ENCODE measurements around the gene SH3RF2.

The SH3RF2 gene

DNA sequence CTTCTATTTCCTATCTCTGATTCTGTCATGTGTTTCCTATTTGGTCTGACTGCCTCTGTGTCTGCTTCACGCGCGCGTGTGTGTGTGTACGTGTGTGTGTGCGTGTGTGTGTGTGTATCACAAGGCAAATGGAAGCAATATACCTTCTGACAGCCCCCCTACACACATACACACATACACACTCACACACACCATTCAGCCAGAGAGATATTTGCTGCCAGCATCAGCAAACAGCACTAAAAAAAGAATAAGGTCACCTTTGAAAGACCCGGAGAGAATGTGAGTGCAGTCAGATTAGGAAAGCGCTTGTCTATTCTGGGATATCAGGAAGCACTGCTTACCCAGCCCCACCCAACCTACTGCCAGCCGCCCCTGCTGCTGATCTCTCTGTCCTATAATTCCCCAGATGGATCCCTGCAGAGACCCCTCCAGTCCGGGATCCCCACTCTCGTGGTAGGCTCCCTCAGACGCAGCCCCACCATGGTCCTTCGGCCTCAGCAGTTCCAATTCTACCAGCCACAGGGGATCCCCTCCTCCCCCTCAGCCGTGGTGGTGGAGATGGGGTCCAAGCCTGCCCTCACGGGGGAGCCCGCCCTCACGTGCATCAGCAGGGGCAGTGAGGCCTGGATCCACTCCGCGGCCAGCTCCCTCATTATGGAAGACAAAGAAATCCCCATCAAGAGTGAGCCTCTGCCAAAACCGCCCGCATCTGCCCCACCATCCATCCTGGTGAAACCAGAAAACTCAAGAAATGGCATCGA lies 123.3 kb downstream of the SH3RF2 start:
- H3K4me3 ChIP-seq = no peak overlapping the region
- no peak overlapping the region for H3K27ac ChIP-seq

DNA sequence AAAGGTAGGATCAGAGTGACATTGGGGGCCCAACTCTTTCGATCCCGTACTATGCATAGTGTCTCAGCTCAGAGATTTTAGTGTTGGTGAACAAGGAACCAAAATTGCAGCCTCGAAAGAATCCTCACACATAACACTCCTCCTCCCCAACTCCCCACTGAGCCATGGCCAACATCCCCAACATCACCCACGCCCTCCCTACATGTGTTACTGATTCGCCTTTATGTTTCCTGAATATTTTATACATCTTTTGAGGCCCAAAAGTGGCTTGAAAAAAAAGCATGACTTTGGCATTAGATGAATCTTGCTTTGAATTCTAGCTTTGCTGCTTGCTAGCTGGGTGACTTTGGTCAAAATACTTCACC lies 123.8 kb downstream of the SH3RF2 start:
- H3K27ac ChIP-seq = no peak overlapping the region
- no peak overlapping the region for H3K4me3 ChIP-seq

DNA sequence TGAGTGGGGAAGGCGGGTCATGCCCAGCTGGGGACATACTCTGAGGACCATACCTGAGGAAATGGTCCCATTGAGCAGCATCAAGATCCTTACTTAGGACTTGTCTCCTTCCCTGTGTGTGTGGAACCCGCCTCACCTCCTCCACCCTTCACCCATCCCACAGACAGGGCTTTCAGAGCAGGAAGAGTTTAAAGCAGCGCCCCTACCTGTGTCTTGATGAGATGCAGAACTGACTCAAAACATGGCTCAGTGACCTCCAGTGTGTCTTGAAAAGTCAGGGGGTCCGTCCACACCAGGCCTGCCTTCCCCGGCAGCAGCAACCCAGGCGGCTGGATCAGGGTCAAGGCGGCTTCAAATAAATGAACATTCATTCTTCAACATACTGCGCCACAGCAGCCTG lies 130.6 kb downstream of the SH3RF2 start:
- Histone ChIP-seq H3K4me3 (no peak overlapping the region), H3K27ac (no peak overlapping the region)

DNA sequence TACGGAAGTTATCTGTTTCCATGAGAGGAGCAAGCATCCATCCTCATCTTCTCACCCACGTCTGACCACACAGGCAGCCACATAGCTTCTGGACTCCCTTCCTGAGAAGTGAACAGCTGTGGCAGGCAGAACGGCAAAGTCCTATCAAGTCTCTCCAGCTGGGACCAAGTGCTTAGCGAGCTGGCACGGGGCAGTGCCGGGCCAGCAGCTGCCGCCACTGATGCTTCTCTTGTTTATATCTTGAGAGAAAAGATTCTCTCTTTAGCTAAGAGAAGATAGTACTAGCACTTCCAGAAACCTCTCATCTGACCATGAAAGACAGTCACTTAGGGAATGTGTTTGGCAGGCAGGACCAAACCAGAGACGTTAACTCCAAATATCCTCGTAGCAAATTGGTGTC lies 131.8 kb downstream of the SH3RF2 start:
- no peak overlapping the region for H3K4me3 ChIP-seq
- no peak overlapping the region for H3K27ac ChIP-seq

DNA sequence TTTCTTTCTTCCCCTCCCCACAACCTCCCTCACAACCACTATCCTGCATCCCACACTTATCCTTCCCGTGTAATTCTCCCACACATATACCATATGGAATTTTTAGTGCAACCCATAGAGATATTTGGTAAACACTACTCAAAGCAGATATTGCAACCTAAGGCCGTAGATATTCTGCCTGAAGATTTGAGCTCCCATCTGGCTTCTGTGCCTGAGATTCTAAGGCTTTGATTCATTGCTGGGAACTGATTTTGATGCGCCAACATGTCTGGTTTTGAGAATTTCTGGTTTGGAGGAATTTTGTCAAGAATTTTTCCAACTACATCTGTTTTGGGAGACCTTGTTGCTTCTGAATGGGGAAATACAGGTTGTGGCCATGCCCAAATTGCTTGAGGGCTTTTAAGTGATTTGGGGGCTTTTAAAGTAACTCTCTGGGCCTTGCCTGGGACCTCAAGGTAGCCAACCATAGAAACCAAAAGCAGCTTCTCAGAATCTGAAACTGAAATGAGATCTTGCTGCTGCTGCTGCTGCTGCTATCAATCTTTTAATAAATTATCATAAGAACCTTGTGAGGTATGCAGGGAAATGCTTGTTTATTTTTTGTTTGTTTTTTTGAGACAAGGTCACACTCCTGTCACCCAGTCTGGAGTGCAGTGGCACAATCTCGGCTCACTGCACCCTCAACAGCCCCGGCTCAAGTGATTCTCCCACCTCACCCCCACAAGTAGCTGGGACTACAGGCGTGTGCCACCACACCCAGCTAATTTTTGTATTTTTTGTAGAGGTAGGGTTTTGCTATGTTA lies 132.8 kb downstream of the SH3RF2 start:
- Histone ChIP-seq H3K27ac (no peak overlapping the region), H3K4me3 (no peak overlapping the region)

DNA sequence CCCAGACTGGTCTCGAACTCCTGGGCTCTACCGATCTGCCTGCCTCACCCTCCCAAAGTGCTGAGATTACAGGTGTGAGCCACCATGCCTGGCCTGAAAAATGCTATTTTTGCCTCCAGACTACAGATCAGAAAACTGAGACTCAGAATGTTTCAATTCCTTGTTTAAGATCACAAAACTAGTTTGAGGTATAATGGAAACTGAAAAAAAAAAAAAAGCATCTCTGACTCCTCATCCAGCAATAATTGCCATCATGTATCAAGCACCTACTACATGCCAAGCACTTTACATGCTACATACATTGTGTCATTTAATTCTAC lies 133.4 kb downstream of the SH3RF2 start:
- Histone ChIP-seq H3K4me3 (no peak overlapping the region), H3K27ac (no peak overlapping the region)

DNA sequence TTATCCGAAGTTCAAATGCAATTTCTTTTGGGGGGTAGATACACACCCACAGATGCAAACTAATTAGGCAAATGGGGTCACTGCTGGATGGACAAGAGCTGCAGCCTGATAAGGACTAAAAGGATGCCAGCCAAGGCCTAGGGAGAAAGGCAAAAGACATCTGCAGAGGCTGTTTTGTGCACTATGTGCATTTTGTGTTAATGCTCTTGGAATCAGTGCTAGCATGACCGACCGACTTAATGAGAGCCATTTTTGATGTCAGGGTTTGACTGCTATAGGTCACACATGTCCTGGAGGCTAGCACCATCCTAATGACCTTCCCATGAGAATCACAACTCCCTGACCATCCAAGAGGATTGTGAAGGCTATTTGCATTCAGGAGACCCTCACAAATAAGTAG lies 134.4 kb downstream of the SH3RF2 start:
- H3K4me3 ChIP-seq = no peak overlapping the region
- no peak overlapping the region for H3K27ac ChIP-seq

DNA sequence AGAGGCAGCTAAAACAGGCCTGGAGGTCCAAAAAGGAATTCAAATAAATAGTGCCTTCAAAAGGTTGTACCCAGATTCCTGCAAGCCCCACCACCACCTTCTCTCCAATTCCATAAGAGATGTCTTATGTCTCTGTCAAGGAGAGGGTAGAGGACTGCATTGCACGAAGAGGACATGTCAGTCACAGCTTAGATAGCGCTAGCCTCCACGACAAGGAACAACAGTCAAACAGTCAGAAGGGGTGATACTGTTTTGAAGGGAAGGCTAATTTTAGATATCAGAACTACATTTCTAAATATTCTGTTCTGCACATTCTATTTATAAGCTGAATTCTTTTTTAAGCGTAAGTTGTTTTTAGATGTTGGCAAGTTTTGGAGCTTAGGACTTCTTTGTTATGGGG lies 134.8 kb downstream of the SH3RF2 start:
- Histone ChIP-seq H3K4me3 (no peak overlapping the region), H3K27ac (no peak overlapping the region)

DNA sequence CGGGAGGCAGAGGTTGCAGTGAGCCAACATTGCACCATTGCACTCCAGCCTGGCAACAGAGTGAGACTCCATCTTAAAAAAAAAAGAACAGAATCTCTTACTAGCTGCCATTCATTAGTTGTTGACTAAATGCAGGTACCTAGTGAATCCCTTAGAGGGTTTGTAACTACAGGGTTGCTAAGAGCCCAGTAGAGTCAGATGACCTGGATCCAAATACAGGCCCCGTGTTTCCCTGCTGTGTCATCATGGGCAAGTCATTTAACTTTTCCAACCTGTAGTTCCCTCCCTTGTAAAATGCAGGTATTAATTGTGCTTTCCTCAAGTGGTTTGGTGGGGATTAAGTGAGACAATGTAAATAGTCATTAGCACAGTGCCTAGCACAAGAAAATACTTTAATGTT lies 136.2 kb downstream of the SH3RF2 start:
- Histone ChIP-seq H3K27ac (no peak overlapping the region), H3K4me3 (no peak overlapping the region)

DNA sequence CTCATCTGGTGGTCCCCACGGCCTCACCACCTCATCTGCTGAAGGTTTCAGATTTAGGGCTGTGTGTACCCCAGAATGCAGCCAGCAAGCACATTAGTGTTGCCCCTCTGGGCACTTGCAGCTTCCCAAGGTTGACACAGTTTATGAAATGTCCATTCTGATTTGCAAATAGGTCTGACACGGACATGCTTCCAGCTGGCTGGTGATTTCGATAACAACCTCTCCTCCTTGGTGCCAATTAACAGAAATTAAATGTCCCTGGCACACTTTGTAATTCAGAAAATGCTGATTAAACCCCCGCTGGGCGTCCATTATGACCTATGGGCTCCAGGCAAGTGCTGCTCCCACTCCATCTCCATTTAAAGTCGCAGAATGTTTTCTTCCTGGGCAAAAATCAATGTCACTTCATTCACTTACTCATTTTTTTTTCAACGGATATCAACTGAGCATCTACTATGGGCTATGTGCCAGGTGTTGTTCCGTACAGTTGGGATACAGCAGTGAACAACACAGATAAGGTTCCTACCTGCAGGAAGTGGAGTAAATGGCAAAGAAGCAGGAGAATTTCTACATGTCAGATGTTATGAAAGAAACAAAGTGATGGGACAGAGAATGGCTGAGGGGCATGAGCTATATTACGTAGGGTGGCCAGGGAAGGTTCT lies 137.0 kb downstream of the SH3RF2 start:
- Histone ChIP-seq H3K27ac (no peak overlapping the region), H3K4me3 (no peak overlapping the region)

DNA sequence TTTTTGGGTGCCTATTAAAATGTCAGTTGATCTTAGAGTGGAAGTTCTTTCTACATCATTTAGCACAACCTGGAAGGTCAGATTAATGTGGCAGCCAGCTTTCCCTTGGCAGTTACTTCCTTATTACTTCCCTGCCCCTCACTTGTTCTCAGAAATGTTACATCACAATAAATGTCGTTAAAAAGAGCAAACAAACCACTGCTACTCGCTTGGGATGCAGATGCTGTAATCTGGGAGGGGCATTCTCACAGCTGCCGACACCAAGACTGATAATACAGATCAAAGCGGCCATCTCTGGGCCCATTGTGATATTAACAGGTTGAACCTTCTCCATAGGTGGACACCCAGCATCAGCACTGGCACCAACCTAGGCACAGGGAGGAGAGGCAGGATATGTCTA lies 139.7 kb downstream of the SH3RF2 start:
- Histone ChIP-seq H3K27ac (no peak overlapping the region), H3K4me3 (no peak overlapping the region)

DNA sequence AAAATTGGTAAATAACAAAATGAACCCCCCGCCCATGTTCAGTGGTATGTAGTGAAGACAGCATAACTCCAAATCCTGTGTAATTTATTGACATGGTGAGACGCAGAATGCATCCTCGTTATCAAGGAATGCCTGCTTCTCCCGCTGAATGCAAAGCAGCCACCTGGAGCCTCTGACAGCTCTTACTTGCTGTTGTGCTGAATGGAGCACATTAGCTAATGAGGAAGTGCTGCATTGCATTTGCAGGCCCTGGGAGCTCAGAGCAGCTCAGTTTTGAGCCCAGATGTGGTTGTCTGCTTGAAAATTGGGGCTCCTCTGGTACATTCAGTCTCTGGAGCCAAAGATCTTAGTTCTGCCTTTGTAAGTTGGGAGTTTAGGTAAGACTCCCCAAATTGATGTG lies 140.1 kb downstream of the SH3RF2 start:
- no peak overlapping the region for H3K27ac ChIP-seq

DNA sequence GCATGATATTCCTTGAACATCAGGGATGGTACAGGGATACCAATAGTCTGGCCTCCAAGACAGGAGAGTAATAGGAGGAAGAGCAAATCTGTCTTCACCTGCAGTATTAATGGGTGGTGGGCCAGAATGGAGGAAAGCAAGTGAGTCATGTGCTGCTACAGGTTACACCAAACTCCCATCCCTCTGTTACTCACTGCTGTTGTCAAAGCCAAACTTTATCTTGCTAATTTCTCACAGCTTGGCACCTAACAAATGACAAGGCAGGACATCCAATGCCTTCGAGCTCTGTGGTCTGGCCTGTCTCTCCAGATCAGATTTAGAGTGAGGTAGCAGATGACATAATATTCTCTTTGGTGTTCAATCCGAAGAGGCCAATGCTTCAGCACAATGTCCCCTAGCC lies 142.2 kb downstream of the SH3RF2 start:
- H3K4me3 ChIP-seq = no peak overlapping the region
- no peak overlapping the region for H3K27ac ChIP-seq

More for the DNA sequence above, 140.1 kb downstream of the SH3RF2 start:
- H3K4me3 ChIP-seq = no peak overlapping the region

DNA sequence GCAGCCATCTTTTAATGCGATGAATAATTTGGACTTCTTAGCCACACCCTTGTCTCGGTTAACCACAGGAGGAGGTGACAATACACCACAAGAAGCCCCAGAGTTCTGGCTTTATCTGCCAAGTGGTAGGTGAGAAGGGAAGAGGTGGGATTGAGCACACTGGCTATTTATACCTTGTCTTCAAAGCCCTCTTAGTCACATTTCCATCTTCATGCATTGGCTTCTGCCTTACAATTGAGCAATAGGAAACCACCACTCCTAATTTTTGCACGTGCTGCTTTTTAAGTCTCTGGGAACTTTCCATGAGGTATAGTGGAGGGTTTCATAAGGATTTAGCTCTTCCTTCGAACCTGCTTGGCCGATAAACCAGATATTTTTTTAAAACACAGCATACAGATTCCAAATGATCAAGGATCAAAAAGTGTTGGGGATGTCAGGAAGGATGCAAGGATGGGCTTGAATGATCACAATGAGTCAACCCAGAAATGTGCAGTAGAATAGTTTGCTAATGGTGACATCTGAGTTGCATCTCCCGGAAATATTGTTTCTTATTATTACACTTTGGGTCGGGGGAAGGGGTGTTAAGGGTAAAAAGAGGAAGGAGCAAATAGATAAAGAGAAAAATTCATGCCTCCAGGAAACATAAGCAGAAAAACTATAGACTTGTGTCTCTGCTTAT lies 143.5 kb downstream of the SH3RF2 start:
- Histone ChIP-seq H3K27ac (no peak overlapping the region), H3K4me3 (no peak overlapping the region)

DNA sequence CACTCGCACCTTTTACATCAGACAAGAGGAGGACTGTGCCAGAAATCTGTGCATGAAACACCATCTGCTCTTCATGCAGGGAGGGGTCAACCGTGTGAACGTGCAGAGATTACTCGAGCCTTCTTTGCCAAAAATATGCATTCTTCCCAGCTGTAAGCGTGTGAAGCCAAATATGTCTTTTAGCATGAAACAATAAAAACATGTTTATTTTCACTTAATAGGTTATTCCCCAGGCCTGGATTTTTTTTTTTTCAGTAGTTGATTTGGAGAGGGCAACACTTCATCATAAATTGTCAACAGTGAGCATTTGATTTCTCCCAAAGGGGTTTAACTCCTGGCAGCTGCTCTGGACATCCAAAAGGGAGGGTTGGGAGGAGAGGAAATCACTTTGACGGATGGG lies 145.2 kb downstream of the SH3RF2 start:
- no peak overlapping the region for H3K27ac ChIP-seq
- no peak overlapping the region for H3K4me3 ChIP-seq

DNA sequence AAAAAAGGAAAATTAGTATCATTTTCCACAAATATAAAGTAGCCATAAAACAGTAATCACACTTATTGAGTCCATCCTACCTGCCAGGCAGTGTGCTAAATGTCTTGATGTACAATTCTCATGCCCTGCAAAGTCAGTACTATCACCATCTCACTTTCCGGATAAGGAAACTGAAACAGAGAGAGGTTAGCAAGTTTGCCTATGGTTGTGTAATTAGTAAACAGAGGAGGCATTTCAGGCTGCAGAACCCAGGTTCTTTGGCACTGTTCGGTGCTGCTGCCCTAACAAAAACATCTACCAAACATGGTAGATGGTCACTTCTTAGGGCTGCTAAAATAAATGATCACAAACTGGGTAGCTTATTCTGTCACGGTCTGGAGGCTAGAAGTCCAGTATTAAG lies 146.4 kb downstream of the SH3RF2 start:
- no peak overlapping the region for H3K27ac ChIP-seq
- H3K4me3 ChIP-seq = no peak overlapping the region

DNA sequence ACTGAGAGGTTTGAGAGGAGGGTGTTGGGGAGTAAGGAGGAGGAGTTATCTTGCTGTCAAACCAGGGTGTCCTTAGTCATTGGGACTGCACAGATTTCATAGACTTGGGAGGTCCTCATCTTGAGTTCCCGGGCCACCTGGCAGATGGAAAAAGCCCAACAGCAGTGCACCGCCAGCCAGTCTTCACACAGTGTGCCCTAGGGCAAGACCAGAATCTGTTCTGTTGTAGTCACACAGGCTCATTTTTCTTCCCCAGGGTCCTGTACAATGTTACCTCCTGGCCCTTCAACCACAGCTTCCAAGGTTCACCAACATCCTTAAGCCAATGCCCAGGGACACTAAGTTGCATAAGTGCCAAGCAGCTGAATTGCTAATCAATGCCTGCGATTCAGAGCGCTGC lies 148.0 kb downstream of the SH3RF2 start:
- H3K27ac ChIP-seq = no peak overlapping the region
- no peak overlapping the region for H3K4me3 ChIP-seq

DNA sequence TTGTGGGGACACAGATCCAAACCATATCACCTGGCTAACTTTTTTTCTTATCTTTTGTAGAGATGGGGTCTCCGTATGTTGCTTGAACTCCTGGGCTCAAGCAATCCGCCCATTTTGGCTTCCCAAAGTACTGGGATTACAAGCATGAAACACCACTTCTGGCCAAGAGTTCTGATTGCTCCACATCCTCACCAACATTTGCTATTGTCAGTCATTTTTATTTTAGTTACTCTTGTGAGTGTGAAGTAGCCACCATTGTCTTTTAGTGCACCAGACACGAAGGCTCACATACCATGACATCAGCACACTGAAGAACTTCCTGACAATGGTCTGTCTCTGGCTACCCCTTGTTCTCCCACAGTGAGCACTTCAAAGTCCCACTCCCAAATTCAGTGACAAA lies 151.7 kb downstream of the SH3RF2 start:
- no peak overlapping the region for H3K4me3 ChIP-seq
- no peak overlapping the region for H3K27ac ChIP-seq

DNA sequence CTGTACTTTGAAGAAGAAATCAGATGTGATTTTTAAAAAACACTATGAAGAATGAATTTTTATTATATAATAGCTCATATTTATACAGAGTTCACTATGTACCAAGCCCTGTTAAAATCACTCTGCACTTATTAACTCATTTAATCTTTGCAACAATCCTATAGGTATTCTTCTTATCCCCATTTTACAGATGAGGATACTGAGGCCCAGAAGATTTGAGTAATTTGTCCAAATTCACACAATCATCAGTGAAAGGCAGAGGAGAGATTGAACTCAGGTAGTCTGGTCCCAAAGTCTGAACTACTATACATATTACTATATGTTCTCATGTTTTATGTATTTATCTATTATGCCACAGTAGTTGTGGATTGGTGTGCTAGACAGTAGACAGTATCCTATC lies 152.9 kb downstream of the SH3RF2 start:
- no peak overlapping the region for H3K4me3 ChIP-seq
- no peak overlapping the region for H3K27ac ChIP-seq

DNA sequence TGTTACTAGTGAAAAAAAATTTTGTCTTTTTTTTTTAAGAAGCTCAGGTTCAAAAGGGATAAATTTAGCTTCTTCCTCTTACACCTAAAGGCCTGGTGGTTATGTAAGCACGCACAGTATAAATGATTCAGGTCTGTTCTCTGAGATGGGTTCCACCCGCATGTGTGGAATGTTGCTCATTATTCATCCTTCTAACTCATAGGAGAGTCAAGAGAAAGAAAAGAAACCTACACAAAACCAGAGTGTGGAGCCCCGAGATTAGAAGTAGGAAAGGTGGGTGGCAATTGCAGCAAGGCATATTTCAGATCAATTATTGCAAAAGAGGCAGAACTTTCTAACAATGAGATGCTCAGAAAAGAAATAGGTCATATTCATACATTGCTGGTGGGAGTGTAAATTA lies 155.5 kb downstream of the SH3RF2 start:
- H3K4me3 ChIP-seq = no peak overlapping the region
- H3K27ac ChIP-seq = no peak overlapping the region

DNA sequence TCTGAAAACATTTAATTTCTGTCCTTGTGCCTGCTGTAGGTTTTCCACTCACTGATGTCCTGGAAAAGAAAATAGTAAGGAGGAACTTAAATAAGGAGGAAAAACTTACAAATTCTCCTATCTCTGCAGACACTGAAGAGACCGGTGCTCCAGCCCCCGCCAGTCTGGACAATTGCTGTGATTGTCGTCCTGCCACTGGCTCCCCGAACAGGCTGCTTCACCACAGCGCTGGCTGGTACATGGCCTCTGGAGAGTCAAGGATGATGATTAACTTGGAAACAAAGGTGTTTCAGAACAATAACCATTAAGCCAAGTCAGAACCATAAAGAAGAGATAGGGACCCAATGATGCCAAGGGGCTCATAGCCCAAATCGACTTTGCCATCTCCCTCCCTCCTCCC lies 161.7 kb downstream of the SH3RF2 start:
- Histone ChIP-seq H3K27ac (no peak overlapping the region), H3K4me3 (no peak overlapping the region)

All from skin epidermis (tissue), 12 donors.